ENCODE measurements around the gene EMC6. TPM values are rescaled to one million over a fixed set of nuclear protein-coding genes. Genes with fewer than 3 reads are reported as not detected.

The EMC6 gene
- polyA plus RNA-seq, 1 of the 3 experiments (the other 2 are of a cell fraction) = 56.6 TPM

- DNase-seq = no peak
- no peaks in the 10 kb centered on the region for H3K27me3 ChIP-seq (ENCODE audit: insufficient read depth)
- no peak overlapping the region for H3K4me3 ChIP-seq (ENCODE audit: low read depth in 2 of 2, low read length in 1 of 2)
- no peaks in the 10 kb centered on the region for H3K36me3 ChIP-seq (replicated peaks in 1 of 2; ENCODE audit: control insufficient read depth in 1 of 2, insufficient read depth in 2 of 2, low read length in 1 of 2)
- no peaks in the 10 kb centered on the region for H3K9me3 ChIP-seq
- H3F3A ChIP-seq (replicated peaks; ENCODE audit: insufficient read depth) = no peaks in the 10 kb centered on the region
- 92% methylated on average over 13 of the region's 22 CpGs for WGBS (ENCODE audit: low lambda C conversion rate)
- no peak overlapping the region for H3K4me2 ChIP-seq
- TF ChIP-seq, protein P1, sequence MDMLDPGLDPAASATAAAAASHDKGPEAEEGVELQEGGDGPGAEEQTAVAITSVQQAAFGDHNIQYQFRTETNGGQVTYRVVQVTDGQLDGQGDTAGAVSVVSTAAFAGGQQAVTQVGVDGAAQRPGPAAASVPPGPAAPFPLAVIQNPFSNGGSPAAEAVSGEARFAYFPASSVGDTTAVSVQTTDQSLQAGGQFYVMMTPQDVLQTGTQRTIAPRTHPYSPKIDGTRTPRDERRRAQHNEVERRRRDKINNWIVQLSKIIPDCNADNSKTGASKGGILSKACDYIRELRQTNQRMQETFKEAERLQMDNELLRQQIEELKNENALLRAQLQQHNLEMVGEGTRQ (IDR thresholded peaks at IDR 0.05; ENCODE audit: borderline replicate concordance, low read depth, low read length) = no peak
- TF ChIP-seq TCF12 (IDR thresholded peaks at IDR 0.05) = no peak
- no peak for TF ChIP-seq RFX5 (IDR thresholded peaks at IDR 0.05; ENCODE audit: low read length)
- TF ChIP-seq TAF1 (IDR thresholded peaks at IDR 0.05; ENCODE audit: borderline replicate concordance, low read depth, low read length) = no peak
- no peak for TF ChIP-seq YY1 (IDR thresholded peaks at IDR 0.05; ENCODE audit: low read depth)
- no peak for TF ChIP-seq GABPA (IDR thresholded peaks at IDR 0.05; ENCODE audit: low read depth)
- TF ChIP-seq POLR2AphosphoS5 (IDR thresholded peaks at IDR 0.05; ENCODE audit: low read depth, low read length) = no peak
- no peak for TF ChIP-seq EZH2phosphoT487 (IDR thresholded peaks at IDR 0.05; ENCODE audit: borderline replicate concordance, low read depth)
- TF ChIP-seq SIN3A (IDR thresholded peaks at IDR 0.05; ENCODE audit: borderline replicate concordance, low read depth, low read length) = no peak
- TF ChIP-seq, protein P2, sequence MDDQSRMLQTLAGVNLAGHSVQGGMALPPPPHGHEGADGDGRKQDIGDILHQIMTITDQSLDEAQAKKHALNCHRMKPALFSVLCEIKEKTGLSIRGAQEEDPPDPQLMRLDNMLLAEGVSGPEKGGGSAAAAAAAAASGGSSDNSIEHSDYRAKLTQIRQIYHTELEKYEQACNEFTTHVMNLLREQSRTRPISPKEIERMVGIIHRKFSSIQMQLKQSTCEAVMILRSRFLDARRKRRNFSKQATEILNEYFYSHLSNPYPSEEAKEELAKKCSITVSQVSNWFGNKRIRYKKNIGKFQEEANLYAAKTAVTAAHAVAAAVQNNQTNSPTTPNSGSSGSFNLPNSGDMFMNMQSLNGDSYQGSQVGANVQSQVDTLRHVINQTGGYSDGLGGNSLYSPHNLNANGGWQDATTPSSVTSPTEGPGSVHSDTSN (IDR thresholded peaks at IDR 0.05) = no peak
- no peak for TF ChIP-seq RAD21 (IDR thresholded peaks at IDR 0.05; ENCODE audit: low read length)
- no peak for TF ChIP-seq ELF1 (IDR thresholded peaks at IDR 0.05)
- no peak for TF ChIP-seq FOXM1 (IDR thresholded peaks at IDR 0.05; ENCODE audit: low read depth)
- TF ChIP-seq CHD2 (IDR thresholded peaks at IDR 0.05; ENCODE audit: low read length, partially characterized antibody) = no peak
- TF ChIP-seq, protein P3, sequence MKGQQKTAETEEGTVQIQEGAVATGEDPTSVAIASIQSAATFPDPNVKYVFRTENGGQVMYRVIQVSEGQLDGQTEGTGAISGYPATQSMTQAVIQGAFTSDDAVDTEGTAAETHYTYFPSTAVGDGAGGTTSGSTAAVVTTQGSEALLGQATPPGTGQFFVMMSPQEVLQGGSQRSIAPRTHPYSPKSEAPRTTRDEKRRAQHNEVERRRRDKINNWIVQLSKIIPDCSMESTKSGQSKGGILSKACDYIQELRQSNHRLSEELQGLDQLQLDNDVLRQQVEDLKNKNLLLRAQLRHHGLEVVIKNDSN (IDR thresholded peaks at IDR 0.05; ENCODE audit: borderline replicate concordance, low read depth) = no peak
- no peak for TF ChIP-seq MEF2A (IDR thresholded peaks at IDR 0.05; ENCODE audit: borderline replicate concordance, low read depth)
- no peak for TF ChIP-seq TEAD4 (IDR thresholded peaks at IDR 0.05; ENCODE audit: borderline replicate concordance, insufficient read depth)
- no peak overlapping the region for H3K9ac ChIP-seq
- H4K20me1 ChIP-seq (ENCODE audit: insufficient read depth) = no peaks in the 10 kb centered on the region
- CTCF ChIA-PET = no interaction called here
- no peaks in the 10 kb centered on the region for H3K79me2 ChIP-seq (ENCODE audit: insufficient read depth)
- H3K27ac ChIP-seq (ENCODE audit: low read depth in 2 of 2, low read length in 1 of 2) = no peak overlapping the region
- H3K4me1 ChIP-seq (ENCODE audit: control insufficient read depth in 1 of 2, insufficient read depth in 2 of 2, low read depth in 1 of 2, low read length in 1 of 2) = peaks cover 0 to 7% of the 10 kb centered on the region in 2 experiments; a peak in 1 of 4 replicates
- H2AFZ ChIP-seq (ENCODE audit: low read depth) = no peak overlapping the region
- POLR2A ChIA-PET = no interaction called here
- no peaks in the 10 kb centered on the region for H3K9me2 ChIP-seq
Observed at GRCh38 chr17:3690094-3690715, 21.6 kb downstream of the EMC6 start.

Data from SK-N-SH (cell line).